Heart right ventricle (tissue), 16 donors: ENCODE measurements around the gene PAAF1. TPM values are rescaled to one million over a fixed set of nuclear protein-coding genes. Genes with fewer than 3 reads are reported as not detected.
A peak's percentile ranks its signal among the peaks of the same experiment; 100 is the strongest.

Experiments
- ATAC-seq, 8 donors: fragments of 200-7000 bp; cut with Tn5 transposase; one replicate each; pipeline ENCODE4 v1.9.1; 2020; ENCODE audit warnings: mild to moderate bottlenecking in 8 of 8, moderate library complexity in 8 of 8, moderate number of reproducible peaks in 1 of 8
- DNase-seq, 2 donors: peaks; one replicate each; pipeline ENCODE4 v3.0.0-alpha.2; 2020
- H3K27ac ChIP-seq, 10 donors: fragments of 200-600 bp; sonication (generic) in 2 of 10; one replicate each; pipeline versions ENCODE4 v1.5.0 to v1.8.0; 2020 to 2022; ENCODE audit warnings: mild to moderate bottlenecking in 3 of 10
- H3K27me3 ChIP-seq, 7 donors: fragments of 200-600 bp; one replicate each; pipeline ENCODE4 v1.8.0; 2021 to 2022; ENCODE audit warnings: mild to moderate bottlenecking in 2 of 7
- H3K36me3 ChIP-seq, 9 donors: fragments of 200-600 bp; sonication (generic) in 1 of 9; one replicate each; pipeline versions ENCODE4 v1.5.0 to v1.8.0; 2020 to 2022; ENCODE audit warnings: mild to moderate bottlenecking in 2 of 9
- H3K4me1 ChIP-seq, 9 donors: fragments of 200-600 bp; sonication (generic) in 1 of 9; one replicate each; pipeline versions ENCODE4 v1.5.0 to v1.8.0; 2020 to 2022; ENCODE audit warnings: mild to moderate bottlenecking in 4 of 9
- H3K4me3 ChIP-seq, 10 donors: fragments of 200-600 bp; sonication (generic) in 2 of 10; one replicate each; pipeline versions ENCODE4 v1.5.0 to v1.8.0; 2020 to 2022; ENCODE audit warnings: mild to moderate bottlenecking in 7 of 10, moderate library complexity in 2 of 10
- H3K9me3 ChIP-seq, 11 donors: fragments of 200-600 bp in 10 of 11; sonication (generic) in 2 of 11; one replicate each; pipeline versions ENCODE4 v1.5.0 to v1.8.0; 2013 to 2022; ENCODE audit warnings: mild to moderate bottlenecking in 2 of 11, control low read depth in 1 of 11, moderate library complexity in 1 of 11
- CTCF ChIP-seq, 9 donors: fragments of 200-600 bp; sonication (generic) in 2 of 9; IDR thresholded peaks; one replicate each; pipeline versions ENCODE4 v1.5.0 to v1.8.0; 2021 to 2022; ENCODE audit warnings: antibody characterized with exemption in 9 of 9, mild to moderate bottlenecking in 5 of 9, moderate library complexity in 1 of 9
- WGBS, 2 donors: extraction: QIAGEN DNeasy Blood & Tissue Kit; methylation state at CpG; one replicate each; pipeline ENCODE4 v1.1.7; 2013; ENCODE audit warnings: inconsistent platforms in 1 of 2; 5-methylcytosine and 5-hydroxymethylcytosine counted together
- intact Hi-C, 10 donors: fragments of 100-400 bp; cut with DNase I; formaldehyde crosslinking; loops; one replicate each; pipeline versions ENCODE4 v1.11.1 to v1.14.2; 2022
- polyA plus RNA-seq, 2 donors: library from polyadenylated mRNA; stranded (reverse); fragments of 200-250 nt; gene quantifications; one replicate each; pipeline ENCODE4 v1.2.3, GENCODE V29; 2013
- total RNA-seq, 10 donors: library from RNA; stranded (reverse); fragmentation: NEBNext Ultra II Directional in 3 of 10; extraction: Animal tissue kit (Norgen Biotek cat#: 25700) in 3 of 10; gene quantifications; one replicate each; pipeline versions ENCODE4 v1.2.1 to v1.2.4, GENCODE V29; 2021 to 2023
- donor health status: Arrhythmogenic right ventricular cardiomyopathy.
- donor health status: ischemic (EF 13 %, LVEDD 7.1; RV severe dilation, severe dysfunction).
- donor health status: healthy with polysubstance abuse.
- donor health status: DM: no; HTN: yes; CAD: no.
- donor health status: DM: no; HTN: no; CAD: no.
- donor health status: ischemic (EF 25% LVEDD 6.9; RV normal size, moderate dysfunction).
- donor health status: ischemic (EF 25% LVEDD 5.7; RV mildly dilated, moderate dysfunction).
- donor health status: healthy.
- donor health status: DM: yes; HTN: yes; CAD: no.
- donor health status: Ischemic cardiomyopathy.
- donor health status: ischemic (EF 35%, LVEDD 5.7; RV mildly dilated, moderate dysfunction).
- donor health status: nonischemic (EF 11% LVEDD 7.7; RV severe dilation, severe dysfunction).
- donor health status: DM: yes; HTN: yes; CAD: no.
- donor health status: PGD.
- donor health status: ischemic (EF 29% LVEDD 5.4; RV normal size, mild dysfunction).
- donor health status: nonischemic (EF 23%, LVEDD 6.1; RV moderate dilation, normal function).

The PAAF1 gene
- total and polyA plus RNA-seq, 12 donors = 7.7 to 27.4 (median 12.8) TPM

- Histone ChIP-seq H3K36me3 (peaks cover 0 to 69% (median 6%) of the 10 kb centered on the region in 9 donors), H3K27me3 (no peaks in the 10 kb centered on the region), H3K4me3 (peak overlapping the region in 1 of 10 donors; percentile 68), H3K27ac (peak overlapping the region in 1 of 10 donors; percentile 94), H3K9me3 (no peaks in the 10 kb centered on the region), H3K4me1 (peaks cover 0 to 79% (median 14%) of the 10 kb centered on the region in 9 donors)
- no peak for DNase-seq
- ATAC-seq = no peak
- intact Hi-C loops = loop anchor here in 1 of 10 donors (10.0 kb wide), 1 partner anchor 46 kb away; no protein-coding TSS in a partner anchor
- WGBS, 2 donors = 94 to 98% methylated on average over 3 of the region's 3 CpGs
- no peak for TF ChIP-seq CTCF (IDR thresholded peaks at IDR 0.05)
These were observed 101.8 kb downstream of the PAAF1 start for GRCh38 chr11:73978576-73979086.

- DNase-seq = peak in 1 of 2 donors; percentile 22
- 72 to 73% methylated on average over 6 of the region's 6 CpGs for WGBS, 2 donors
- Histone ChIP-seq H3K36me3 (peaks cover 0 to 57% (median 6%) of the 10 kb centered on the region in 9 donors), H3K9me3 (no peaks in the 10 kb centered on the region), H3K4me3 (peak overlapping the region in 6 of 10 donors; percentile 3 to 69 (median 38)), H3K27me3 (no peaks in the 10 kb centered on the region), H3K27ac (peak overlapping the region in 3 of 10 donors; percentile 13 to 94 (median 22)), H3K4me1 (peaks cover 0 to 74% (median 15%) of the 10 kb centered on the region in 9 donors)
- ATAC-seq = no peak
- TF ChIP-seq CTCF (IDR thresholded peaks at IDR 0.05) = no peak
- intact Hi-C loops = loop anchor here in 3 of 10 donors (5.0 to 10.0 kb wide), 2 partner anchors 37 to 195 kb away; partner anchors contain the start of genes C2CD3 (in 1 of the 3) and PPME1 (in 1 of the 3)
These were observed 103.5 kb downstream of the PAAF1 start for GRCh38 chr11:73980001-73980961.

Other genes starting within 250 kb of the PAAF1 start
- 10 to 100 TPM in 8 of 10 donors, 1 to 10 TPM in 2; 6.5 to 44.8 (median 18.8) TPM for gene PLEKHB1, start 230.4 kb upstream of the PAAF1 start, total RNA-seq
- gene PLEKHB1, start 230.4 kb upstream of the PAAF1 start, polyA plus RNA-seq = 10 to 100 TPM in 1 of 2 donors, under 1 TPM in 1; 0.71 to 11.8 TPM
- gene RAB6A, start 115.9 kb upstream of the PAAF1 start, total RNA-seq = 100 to 1,000 TPM in 8 of 10 donors, 10 to 100 TPM in 2; 96.5 to 137 (median 120) TPM
- gene RAB6A, start 115.9 kb upstream of the PAAF1 start, polyA plus RNA-seq = 10 to 100 TPM; 39.1 to 67.8 TPM
- gene MRPL48, start 89.1 kb upstream of the PAAF1 start, total RNA-seq = 10 to 100 TPM; 25.1 to 44.4 (median 32.6) TPM
- gene MRPL48, start 89.1 kb upstream of the PAAF1 start, polyA plus RNA-seq = 10 to 100 TPM; 32.8 to 39.7 TPM
- gene COA4, start 153 bp upstream of the PAAF1 start, total RNA-seq = 10 to 100 TPM; 42.3 to 63.2 (median 50.9) TPM
- gene COA4, start 153 bp upstream of the PAAF1 start, polyA plus RNA-seq = 100 to 1,000 TPM in 1 of 2 donors, 10 to 100 TPM in 1; 67.5 to 129 TPM
- not detected for gene DNAJB13, start 74.0 kb downstream of the PAAF1 start, total RNA-seq
- not detected for gene DNAJB13, start 74.0 kb downstream of the PAAF1 start, polyA plus RNA-seq
- gene UCP2, start 105.8 kb downstream of the PAAF1 start, total RNA-seq = 10 to 100 TPM; 11.8 to 73.3 (median 18.1) TPM
- 10 to 100 TPM; 10.2 to 18.4 TPM for gene UCP2, start 105.8 kb downstream of the PAAF1 start, polyA plus RNA-seq
- gene UCP3, start 132.1 kb downstream of the PAAF1 start, total RNA-seq = 10 to 100 TPM in 1 of 10 donors, 1 to 10 TPM in 7, under 1 TPM in 2; 0.61 to 12.6 (median 1.6) TPM
- gene UCP3, start 132.1 kb downstream of the PAAF1 start, polyA plus RNA-seq = 1 to 10 TPM in 1 of 2 donors, under 1 TPM in 1; 0.83 to 3.5 TPM